WERI-Rb-1 (cell line): ENCODE data around the gene MIS18A.

Source experiments
- DNase-seq: peaks from one replicate; pipeline ENCODE4 v3.0.0-alpha.2; 2020
- H3K27ac ChIP-seq: fragments of 250-450 bp; sonication (Bioruptor Pico); 2 replicates; pipeline ENCODE4 v1.5.1; 2020; ENCODE audit warnings: mild to moderate bottlenecking, moderate library complexity
- H3K27me3 ChIP-seq: fragments of 250-450 bp; sonication (Bioruptor Pico); 2 replicates; pipeline ENCODE4 v1.5.1; 2021; ENCODE audit warnings: mild to moderate bottlenecking, low read depth, moderate library complexity; ENCODE audit not compliant: insufficient read depth, severe bottlenecking
- H3K36me3 ChIP-seq: fragments of 250-450 bp; sonication (Bioruptor Pico); 2 replicates; pipeline ENCODE4 v1.5.1; 2020; ENCODE audit warnings: mild to moderate bottlenecking, moderate library complexity
- H3K4me3 ChIP-seq: 2 replicates; pipeline ENCODE4 v1.5.1; 2011; ENCODE audit warnings: low read depth, mild to moderate bottlenecking, control low read depth, low read length
- H3K9me3 ChIP-seq: fragments of 250-450 bp; sonication (Bioruptor Pico); 2 replicates; pipeline ENCODE4 v1.5.1; 2021; ENCODE audit warnings: mild to moderate bottlenecking, moderate library complexity; ENCODE audit not compliant: severe bottlenecking
- TF ChIP-seq, protein P1 (sequence below): IDR thresholded peaks from 2 replicates; pipeline ENCODE4 v1.5.1; 2011; ENCODE audit warnings: low read depth, mild to moderate bottlenecking, control low read depth, inconsistent platforms, low read length

MIS18A gene

GRCh38 chr21:32304998-32305397 is 26.1 kb upstream of the MIS18A start:
- TF ChIP-seq, protein P1, sequence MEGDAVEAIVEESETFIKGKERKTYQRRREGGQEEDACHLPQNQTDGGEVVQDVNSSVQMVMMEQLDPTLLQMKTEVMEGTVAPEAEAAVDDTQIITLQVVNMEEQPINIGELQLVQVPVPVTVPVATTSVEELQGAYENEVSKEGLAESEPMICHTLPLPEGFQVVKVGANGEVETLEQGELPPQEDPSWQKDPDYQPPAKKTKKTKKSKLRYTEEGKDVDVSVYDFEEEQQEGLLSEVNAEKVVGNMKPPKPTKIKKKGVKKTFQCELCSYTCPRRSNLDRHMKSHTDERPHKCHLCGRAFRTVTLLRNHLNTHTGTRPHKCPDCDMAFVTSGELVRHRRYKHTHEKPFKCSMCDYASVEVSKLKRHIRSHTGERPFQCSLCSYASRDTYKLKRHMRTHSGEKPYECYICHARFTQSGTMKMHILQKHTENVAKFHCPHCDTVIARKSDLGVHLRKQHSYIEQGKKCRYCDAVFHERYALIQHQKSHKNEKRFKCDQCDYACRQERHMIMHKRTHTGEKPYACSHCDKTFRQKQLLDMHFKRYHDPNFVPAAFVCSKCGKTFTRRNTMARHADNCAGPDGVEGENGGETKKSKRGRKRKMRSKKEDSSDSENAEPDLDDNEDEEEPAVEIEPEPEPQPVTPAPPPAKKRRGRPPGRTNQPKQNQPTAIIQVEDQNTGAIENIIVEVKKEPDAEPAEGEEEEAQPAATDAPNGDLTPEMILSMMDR, result no peak
- Histone ChIP-seq H3K36me3 (no peaks in the 10 kb centered on the region; the same call in none of the 2 replicates), H3K27me3 (no peaks in the 10 kb centered on the region)

DNA sequence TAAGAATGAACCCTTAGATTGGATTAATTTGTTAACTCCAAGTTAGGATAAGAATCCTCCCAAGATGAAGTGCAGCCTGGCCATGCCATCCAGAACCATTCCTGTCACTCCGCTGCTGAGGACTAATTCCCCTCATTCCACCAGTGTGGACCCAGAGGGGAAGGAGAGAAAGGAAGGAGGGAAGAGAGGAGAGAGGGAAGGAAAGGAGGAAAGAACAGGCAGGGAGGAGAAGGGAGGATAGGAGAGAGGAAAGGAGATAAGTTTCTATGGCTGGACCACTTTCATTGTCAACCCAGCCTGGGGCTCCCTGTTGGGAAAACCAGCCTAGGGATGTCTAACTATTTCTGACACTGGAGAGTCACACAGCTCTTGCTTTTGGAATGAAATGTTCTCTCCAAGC is 24.5 kb upstream of the MIS18A start:
- Histone ChIP-seq H3K27ac (no peak overlapping the region), H3K27me3 (no peaks in the 10 kb centered on the region), H3K4me3 (no peak overlapping the region), H3K36me3 (no peaks in the 10 kb centered on the region; the same call in 1 of the 2 replicates), H3K9me3 (no peaks in the 10 kb centered on the region)
- no peak for DNase-seq
- TF ChIP-seq, protein P1, result no peak

More at GRCh38 chr21:32304998-32305397, 26.1 kb upstream of the MIS18A start:
- Histone ChIP-seq H3K4me3 (no peak overlapping the region), H3K27ac (no peak overlapping the region), H3K9me3 (no peaks in the 10 kb centered on the region)
- no peak for DNase-seq

DNA sequence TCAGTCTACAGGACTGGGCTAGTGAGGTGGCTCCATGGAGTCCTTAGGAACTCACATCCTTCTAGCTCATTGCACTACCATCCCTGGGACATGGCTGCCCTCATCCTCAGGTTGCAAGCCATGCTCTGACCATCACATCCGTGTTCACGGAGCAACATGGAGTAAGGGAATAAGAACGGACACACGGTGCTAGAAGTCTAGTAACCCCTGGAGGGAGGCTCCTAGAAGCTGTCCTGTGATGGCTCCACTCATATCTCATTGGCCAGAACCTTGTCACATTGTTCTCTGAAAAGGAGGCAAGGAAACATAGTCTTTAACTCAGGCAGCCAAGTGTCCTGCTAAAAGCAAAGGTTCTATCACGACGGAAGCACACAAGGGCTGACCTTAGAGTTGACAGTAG is 23.7 kb upstream of the MIS18A start:
- no peak overlapping the region for H3K4me3 ChIP-seq
- H3K36me3 ChIP-seq, result no peaks in the 10 kb centered on the region; the same call in 1 of the 2 replicates
- H3K9me3 ChIP-seq, result no peaks in the 10 kb centered on the region
- no peaks in the 10 kb centered on the region for H3K27me3 ChIP-seq
- TF ChIP-seq, protein P1, result no peak
- no peak overlapping the region for H3K27ac ChIP-seq
- no peak for DNase-seq

DNA sequence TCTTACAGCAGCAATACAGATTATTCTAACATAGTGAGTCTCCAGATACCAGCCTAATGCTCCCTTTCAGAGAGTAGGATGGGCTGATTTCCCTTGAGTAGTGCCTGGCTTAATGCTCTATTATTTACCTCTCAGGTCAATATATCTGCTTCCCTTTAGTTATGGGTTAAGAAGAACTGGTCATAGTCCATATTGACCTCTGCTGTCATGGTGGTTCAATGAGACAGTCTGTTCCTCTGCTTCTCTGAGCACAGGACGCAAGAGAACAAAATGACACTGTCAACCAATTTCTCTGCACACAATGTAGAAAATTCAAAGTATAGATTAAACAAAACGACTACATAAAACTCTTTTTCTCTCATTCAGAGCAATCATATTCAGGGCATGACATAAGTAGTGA is 22.7 kb upstream of the MIS18A start:
- Histone ChIP-seq H3K27ac (no peak overlapping the region), H3K27me3 (no peaks in the 10 kb centered on the region), H3K9me3 (no peaks in the 10 kb centered on the region), H3K4me3 (no peak overlapping the region), H3K36me3 (no peaks in the 10 kb centered on the region; the same call in 1 of the 2 replicates)
- no peak for DNase-seq
- TF ChIP-seq, protein P1, result no peak

DNA sequence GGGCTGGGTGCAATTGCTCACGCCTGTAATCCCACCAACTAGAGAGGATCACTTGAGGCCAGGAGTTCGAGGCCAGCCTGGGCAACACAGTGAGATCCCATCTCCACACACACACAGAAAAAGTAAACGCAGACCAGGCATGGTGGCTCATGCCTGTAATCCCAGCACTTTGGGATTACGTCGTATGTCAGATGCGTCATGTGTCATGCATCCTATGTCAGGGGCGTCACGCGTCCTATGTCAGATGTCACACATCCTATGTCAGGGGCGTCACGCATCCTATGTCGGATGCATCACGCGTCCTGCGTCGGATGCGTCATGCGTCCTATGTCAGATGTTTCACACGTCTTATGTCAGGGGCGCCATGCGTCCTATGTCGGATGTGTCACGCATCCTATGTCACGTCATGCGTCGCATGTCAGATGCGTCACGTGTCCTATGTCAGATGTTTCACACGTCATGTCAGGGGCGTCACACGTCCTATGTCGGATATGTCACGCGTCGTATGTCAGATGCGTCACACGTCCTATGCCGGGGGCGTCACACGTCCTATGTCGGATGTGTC is 21.4 kb upstream of the MIS18A start:
- Histone ChIP-seq H3K4me3 (no peak overlapping the region), H3K27me3 (no peaks in the 10 kb centered on the region), H3K36me3 (no peaks in the 10 kb centered on the region; the same call in 1 of the 2 replicates), H3K27ac (no peak overlapping the region), H3K9me3 (no peaks in the 10 kb centered on the region)
- TF ChIP-seq, protein P1, result no peak
- no peak for DNase-seq

DNA sequence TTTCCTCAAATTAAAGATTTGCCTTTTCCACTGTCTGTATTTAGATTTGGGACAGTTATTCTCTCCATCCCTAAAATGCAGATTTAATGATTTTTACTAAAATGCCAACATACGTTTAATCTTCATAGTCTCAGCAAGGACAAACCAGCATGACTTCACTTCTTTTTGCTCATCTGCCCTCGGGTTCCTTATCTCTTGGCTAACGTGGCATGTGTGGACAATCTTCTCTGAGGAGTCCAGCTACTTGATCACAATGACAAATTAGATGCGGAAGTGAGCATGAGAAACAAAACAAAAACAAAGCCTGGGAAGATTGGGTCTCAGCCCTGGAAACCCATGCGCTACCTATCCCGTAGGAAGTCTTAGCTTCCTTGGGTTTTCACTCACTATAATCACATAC is 20.8 kb upstream of the MIS18A start:
- no peak overlapping the region for H3K4me3 ChIP-seq
- no peaks in the 10 kb centered on the region for H3K9me3 ChIP-seq
- DNase-seq, result no peak
- H3K36me3 ChIP-seq, result no peaks in the 10 kb centered on the region; the same call in 1 of the 2 replicates
- TF ChIP-seq, protein P1, result no peak
- H3K27ac ChIP-seq, result no peak overlapping the region
- H3K27me3 ChIP-seq, result no peaks in the 10 kb centered on the region
